NCI-H82 (cell line): Measurements from ENCODE around the gene SLC6A8.
A peak's percentile ranks its signal among the peaks of the same experiment; 100 is the strongest.
"Not testable (repeated sequence)": the region's sequence is repeated elsewhere in the genome, so short reads cannot be mapped to it uniquely, and the experiment has no call there.

Experiments used
- DNase-seq: peaks from one replicate; lab custom pipeline; 2025; lab: John Stamatoyannopoulos, UW

SLC6A8 gene

GRCh38 chrX:153708415-153708814, 20.7 kb downstream of the SLC6A8 start:
- DNase-seq: peak; percentile 91

- DNase-seq: no peak
Measured at GRCh38 chrX:153709726-153710674, 22.3 kb downstream of the SLC6A8 start.

- no peak for DNase-seq
Measured at GRCh38 chrX:153714256-153714655, 26.5 kb downstream of the SLC6A8 start.

GRCh38 chrX:153717445-153717844, 29.7 kb downstream of the SLC6A8 start:
- no peak for DNase-seq

GRCh38 chrX:153719238-153719637, 31.5 kb downstream of the SLC6A8 start:
- DNase-seq: no peak

- DNase-seq: no peak
Measured at GRCh38 chrX:153719701-153720100, 32.0 kb downstream of the SLC6A8 start.

- no peak for DNase-seq
Measured at GRCh38 chrX:153722704-153723350, 35.1 kb downstream of the SLC6A8 start.

- DNase-seq: peak; percentile 77
Measured at GRCh38 chrX:153723351-153724251, 35.9 kb downstream of the SLC6A8 start.

- peak; percentile 98 for DNase-seq
Measured at GRCh38 chrX:153724252-153725038, 36.7 kb downstream of the SLC6A8 start, which contains the start of the genes ABCD1 and BCAP31. TSS of gene ABCD1 (plus strand) at chrX:153724856. CDS start at chrX:153725267, 411 bp downstream. TSS of gene BCAP31 (minus strand) at chrX:153724387. CDS start at chrX:153723244, 1,143 bp downstream.

GRCh38 chrX:153725039-153725831, 37.5 kb downstream of the SLC6A8 start:
- peak; percentile 42 for DNase-seq

GRCh38 chrX:153725832-153726285, 38.1 kb downstream of the SLC6A8 start:
- no peak for DNase-seq

- peak; percentile 51 for DNase-seq
Measured at GRCh38 chrX:153726286-153727122, 38.8 kb downstream of the SLC6A8 start.

GRCh38 chrX:153727123-153727931, 39.6 kb downstream of the SLC6A8 start:
- DNase-seq: no peak

- no peak for DNase-seq
Measured at GRCh38 chrX:153728095-153728494, 40.4 kb downstream of the SLC6A8 start.

- DNase-seq: no peak
Measured at GRCh38 chrX:153728951-153729631, 41.4 kb downstream of the SLC6A8 start.

GRCh38 chrX:153730115-153730514, 42.4 kb downstream of the SLC6A8 start:
- DNase-seq: not testable (repeated sequence)

- DNase-seq: no peak
Measured at GRCh38 chrX:153731117-153731844, 43.6 kb downstream of the SLC6A8 start.
